Measurements from ENCODE around the gene CROCC2.

DNA sequence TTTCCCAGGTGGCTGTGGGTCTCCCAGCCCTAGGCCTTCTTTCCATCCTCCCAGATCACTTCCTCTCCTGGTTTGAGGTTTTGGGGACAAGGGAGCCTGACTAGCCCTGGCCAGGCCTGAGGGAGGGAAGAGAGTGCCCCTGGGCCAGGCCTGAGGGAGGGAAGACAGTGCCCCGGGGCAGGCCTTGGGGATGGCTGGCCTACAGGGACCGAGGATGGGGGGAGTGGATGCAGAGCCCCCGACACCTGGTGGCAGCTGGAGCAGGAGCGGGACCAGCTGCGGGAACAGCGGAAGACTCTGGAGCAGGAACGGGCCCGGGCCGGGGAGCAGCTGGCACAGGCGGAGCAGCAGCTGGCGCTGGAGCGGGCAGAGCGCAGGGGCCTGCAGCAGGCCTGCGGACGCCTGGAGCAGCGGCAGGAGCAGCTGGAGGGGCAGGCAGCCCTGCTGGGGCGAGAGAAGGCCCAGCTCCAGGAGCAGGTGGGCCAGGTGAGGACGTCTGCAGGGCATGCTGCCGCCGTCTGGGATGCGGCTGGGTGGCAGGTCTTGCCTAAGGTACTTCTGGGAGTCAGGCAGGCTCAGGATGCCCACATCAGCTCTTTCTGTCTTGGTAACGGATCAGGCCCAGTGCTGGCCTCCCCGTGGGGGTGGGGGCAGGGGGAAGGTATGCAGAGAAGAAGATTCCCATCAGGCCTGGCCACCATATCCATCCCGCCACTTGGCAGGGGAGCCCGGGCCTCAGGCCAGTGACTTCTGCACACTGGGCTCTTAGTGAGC is 29.2 kb downstream of the CROCC2 start:
- TF ChIP-seq USF2 (IDR thresholded peaks at IDR 0.05; ENCODE audit: borderline replicate concordance, low read depth, low read length): no peak
- TF ChIP-seq, protein P1, sequence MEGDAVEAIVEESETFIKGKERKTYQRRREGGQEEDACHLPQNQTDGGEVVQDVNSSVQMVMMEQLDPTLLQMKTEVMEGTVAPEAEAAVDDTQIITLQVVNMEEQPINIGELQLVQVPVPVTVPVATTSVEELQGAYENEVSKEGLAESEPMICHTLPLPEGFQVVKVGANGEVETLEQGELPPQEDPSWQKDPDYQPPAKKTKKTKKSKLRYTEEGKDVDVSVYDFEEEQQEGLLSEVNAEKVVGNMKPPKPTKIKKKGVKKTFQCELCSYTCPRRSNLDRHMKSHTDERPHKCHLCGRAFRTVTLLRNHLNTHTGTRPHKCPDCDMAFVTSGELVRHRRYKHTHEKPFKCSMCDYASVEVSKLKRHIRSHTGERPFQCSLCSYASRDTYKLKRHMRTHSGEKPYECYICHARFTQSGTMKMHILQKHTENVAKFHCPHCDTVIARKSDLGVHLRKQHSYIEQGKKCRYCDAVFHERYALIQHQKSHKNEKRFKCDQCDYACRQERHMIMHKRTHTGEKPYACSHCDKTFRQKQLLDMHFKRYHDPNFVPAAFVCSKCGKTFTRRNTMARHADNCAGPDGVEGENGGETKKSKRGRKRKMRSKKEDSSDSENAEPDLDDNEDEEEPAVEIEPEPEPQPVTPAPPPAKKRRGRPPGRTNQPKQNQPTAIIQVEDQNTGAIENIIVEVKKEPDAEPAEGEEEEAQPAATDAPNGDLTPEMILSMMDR (IDR thresholded peaks at IDR 0.05): no peak
- no peak for TF ChIP-seq POLR2AphosphoS5 (IDR thresholded peaks at IDR 0.05; ENCODE audit: low read depth, low read length)
- TF ChIP-seq YY1 (IDR thresholded peaks at IDR 0.05; ENCODE audit: low read depth): no peak
- TF ChIP-seq SMC3 (IDR thresholded peaks at IDR 0.05; ENCODE audit: low read depth, low read length): no peak
- TF ChIP-seq GABPA (IDR thresholded peaks at IDR 0.05; ENCODE audit: low read depth): no peak
- TF ChIP-seq TAF1 (IDR thresholded peaks at IDR 0.05; ENCODE audit: borderline replicate concordance, low read depth, low read length): no peak
- TF ChIP-seq, protein P2, sequence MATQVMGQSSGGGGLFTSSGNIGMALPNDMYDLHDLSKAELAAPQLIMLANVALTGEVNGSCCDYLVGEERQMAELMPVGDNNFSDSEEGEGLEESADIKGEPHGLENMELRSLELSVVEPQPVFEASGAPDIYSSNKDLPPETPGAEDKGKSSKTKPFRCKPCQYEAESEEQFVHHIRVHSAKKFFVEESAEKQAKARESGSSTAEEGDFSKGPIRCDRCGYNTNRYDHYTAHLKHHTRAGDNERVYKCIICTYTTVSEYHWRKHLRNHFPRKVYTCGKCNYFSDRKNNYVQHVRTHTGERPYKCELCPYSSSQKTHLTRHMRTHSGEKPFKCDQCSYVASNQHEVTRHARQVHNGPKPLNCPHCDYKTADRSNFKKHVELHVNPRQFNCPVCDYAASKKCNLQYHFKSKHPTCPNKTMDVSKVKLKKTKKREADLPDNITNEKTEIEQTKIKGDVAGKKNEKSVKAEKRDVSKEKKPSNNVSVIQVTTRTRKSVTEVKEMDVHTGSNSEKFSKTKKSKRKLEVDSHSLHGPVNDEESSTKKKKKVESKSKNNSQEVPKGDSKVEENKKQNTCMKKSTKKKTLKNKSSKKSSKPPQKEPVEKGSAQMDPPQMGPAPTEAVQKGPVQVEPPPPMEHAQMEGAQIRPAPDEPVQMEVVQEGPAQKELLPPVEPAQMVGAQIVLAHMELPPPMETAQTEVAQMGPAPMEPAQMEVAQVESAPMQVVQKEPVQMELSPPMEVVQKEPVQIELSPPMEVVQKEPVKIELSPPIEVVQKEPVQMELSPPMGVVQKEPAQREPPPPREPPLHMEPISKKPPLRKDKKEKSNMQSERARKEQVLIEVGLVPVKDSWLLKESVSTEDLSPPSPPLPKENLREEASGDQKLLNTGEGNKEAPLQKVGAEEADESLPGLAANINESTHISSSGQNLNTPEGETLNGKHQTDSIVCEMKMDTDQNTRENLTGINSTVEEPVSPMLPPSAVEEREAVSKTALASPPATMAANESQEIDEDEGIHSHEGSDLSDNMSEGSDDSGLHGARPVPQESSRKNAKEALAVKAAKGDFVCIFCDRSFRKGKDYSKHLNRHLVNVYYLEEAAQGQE (IDR thresholded peaks at IDR 0.05; ENCODE audit: low read depth, low read length): no peak
- no peak for TF ChIP-seq CHD2 (IDR thresholded peaks at IDR 0.05; ENCODE audit: low read length, partially characterized antibody)
- TF ChIP-seq EZH2phosphoT487 (IDR thresholded peaks at IDR 0.05; ENCODE audit: borderline replicate concordance, low read depth): no peak
- TF ChIP-seq, protein P3, sequence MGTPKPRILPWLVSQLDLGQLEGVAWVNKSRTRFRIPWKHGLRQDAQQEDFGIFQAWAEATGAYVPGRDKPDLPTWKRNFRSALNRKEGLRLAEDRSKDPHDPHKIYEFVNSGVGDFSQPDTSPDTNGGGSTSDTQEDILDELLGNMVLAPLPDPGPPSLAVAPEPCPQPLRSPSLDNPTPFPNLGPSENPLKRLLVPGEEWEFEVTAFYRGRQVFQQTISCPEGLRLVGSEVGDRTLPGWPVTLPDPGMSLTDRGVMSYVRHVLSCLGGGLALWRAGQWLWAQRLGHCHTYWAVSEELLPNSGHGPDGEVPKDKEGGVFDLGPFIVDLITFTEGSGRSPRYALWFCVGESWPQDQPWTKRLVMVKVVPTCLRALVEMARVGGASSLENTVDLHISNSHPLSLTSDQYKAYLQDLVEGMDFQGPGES (IDR thresholded peaks at IDR 0.05; ENCODE audit: low read depth, low read length): no peak
- no peak for TF ChIP-seq MEF2A (IDR thresholded peaks at IDR 0.05; ENCODE audit: borderline replicate concordance, low read depth)
- TF ChIP-seq EP300 (IDR thresholded peaks at IDR 0.05; ENCODE audit: borderline replicate concordance in 1 of 2, low read depth in 1 of 2, low read length in 1 of 2): no peak
